ENCODE measurements around the gene RNF217. TPM values are rescaled to one million over a fixed set of nuclear protein-coding genes. Genes with fewer than 3 reads are reported as not detected.

The RNF217 gene
- total and polyA plus RNA-seq, 10 donors: 0.89 to 17.1 (median 10.0) TPM

DNA sequence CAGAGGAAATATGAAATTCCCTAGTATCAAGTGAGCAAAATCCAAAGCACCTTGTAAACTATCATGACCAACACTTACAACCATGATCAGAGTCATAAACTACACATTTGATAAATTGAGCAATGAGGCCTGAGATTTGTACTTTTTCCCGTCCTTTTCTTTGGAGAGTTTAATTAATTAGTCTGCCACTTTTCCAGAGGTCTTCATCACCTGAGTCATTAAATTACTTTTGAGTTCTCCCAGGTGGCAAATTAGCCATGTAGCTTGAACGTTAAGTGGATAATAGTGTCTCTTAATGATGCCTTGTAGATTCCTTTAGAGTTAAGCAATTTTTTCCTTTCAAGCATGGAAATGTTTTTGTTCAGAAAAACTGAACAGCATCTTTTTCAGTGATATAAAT is 75.6 kb downstream of the RNF217 start:
- Histone ChIP-seq H3K27me3 (replicated peaks in 1 of 7) (no peaks in the 10 kb centered on the region), H3K27ac (no peak overlapping the region), H3K4me3 (no peak overlapping the region), H3K36me3 (no peaks in the 10 kb centered on the region), H3K4me1 (no peaks in the 10 kb centered on the region), H3K9me3 (peaks cover 0 to 8% (median 0%) of the 10 kb centered on the region in 8 donors)
- DNase-seq: no peak
- 79 to 93% (median 87%) methylated on average over 2 of the region's 2 CpGs for WGBS, 5 donors
- TF ChIP-seq, protein P1, sequence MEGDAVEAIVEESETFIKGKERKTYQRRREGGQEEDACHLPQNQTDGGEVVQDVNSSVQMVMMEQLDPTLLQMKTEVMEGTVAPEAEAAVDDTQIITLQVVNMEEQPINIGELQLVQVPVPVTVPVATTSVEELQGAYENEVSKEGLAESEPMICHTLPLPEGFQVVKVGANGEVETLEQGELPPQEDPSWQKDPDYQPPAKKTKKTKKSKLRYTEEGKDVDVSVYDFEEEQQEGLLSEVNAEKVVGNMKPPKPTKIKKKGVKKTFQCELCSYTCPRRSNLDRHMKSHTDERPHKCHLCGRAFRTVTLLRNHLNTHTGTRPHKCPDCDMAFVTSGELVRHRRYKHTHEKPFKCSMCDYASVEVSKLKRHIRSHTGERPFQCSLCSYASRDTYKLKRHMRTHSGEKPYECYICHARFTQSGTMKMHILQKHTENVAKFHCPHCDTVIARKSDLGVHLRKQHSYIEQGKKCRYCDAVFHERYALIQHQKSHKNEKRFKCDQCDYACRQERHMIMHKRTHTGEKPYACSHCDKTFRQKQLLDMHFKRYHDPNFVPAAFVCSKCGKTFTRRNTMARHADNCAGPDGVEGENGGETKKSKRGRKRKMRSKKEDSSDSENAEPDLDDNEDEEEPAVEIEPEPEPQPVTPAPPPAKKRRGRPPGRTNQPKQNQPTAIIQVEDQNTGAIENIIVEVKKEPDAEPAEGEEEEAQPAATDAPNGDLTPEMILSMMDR (IDR thresholded peaks at IDR 0.05 in 8 of 11, conservative IDR thresholded peaks at IDR 0.05 in 3 of 11): no peak
- TF ChIP-seq POLR2A (IDR thresholded peaks at IDR 0.05): no peak
- intact Hi-C loops (cut with DNase I; ENCODE audit: low total_unique reads): no loop called here

DNA sequence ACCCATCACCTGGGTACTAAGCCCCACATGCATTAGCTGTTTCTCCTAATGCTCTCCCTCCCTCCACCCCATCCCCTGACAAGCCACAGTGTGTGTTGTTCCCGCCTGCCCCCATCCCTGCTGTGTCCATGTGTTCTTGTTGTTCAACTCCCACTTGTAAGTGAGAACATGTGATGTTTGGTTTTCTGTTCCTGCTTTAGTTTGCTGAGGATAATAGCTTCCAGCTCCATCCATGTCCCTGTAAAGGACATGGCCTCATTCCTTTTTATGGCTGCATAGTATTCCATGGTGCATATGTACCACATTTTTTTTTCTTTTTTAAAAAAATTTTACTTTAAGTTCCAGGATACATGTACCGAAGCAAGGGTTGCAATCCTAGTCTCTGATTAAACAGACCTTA is 76.7 kb downstream of the RNF217 start:
- Histone ChIP-seq H3K9me3 (peaks cover 0 to 8% (median 0%) of the 10 kb centered on the region in 8 donors), H3K27ac (no peak overlapping the region), H3K27me3 (replicated peaks in 1 of 7) (no peaks in the 10 kb centered on the region), H3K4me1 (no peaks in the 10 kb centered on the region), H3K36me3 (no peaks in the 10 kb centered on the region), H3K4me3 (no peak overlapping the region)
- TF ChIP-seq, protein P1 (IDR thresholded peaks at IDR 0.05 in 8 of 11, conservative IDR thresholded peaks at IDR 0.05 in 3 of 11): no peak
- TF ChIP-seq POLR2A (IDR thresholded peaks at IDR 0.05): no peak
- 87 to 97% (median 91%) methylated on average over 2 of the region's 2 CpGs for WGBS, 5 donors
- intact Hi-C loops (cut with DNase I; ENCODE audit: low total_unique reads): no loop called here
- DNase-seq: no peak

DNA sequence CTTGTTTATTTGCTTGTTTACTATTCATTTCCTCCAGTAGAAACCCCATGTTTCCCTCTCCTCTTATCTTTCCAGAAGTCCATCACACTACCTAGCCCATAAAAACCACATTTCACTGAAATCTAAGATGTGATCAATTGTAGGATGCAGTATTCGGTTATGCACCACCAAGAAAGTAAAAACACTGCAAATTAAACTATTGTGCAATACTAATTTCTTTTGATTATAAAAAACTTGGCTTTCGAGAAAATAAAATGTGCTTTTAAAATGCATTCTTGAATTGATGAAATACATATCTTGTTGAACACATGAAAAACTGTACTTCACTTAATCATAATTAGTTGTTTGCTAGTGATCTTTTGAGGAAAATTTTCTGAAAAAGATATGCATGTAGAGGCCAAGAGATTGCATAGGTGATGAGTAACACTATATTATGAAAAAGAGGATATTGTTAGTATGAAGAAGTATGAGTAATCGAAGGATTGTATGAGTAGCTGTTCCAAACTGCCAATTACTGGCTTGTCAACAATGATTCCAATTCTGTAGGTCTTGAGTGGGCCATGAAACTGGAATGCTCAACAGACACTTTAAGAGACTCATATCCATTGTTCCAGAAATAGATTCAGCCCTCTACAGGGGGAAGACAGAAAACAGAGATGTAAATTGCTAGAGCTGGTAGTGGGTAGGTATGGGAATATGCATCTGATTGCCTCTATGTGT is 79.7 kb downstream of the RNF217 start:
- H3K27me3 ChIP-seq (replicated peaks in 1 of 7): no peaks in the 10 kb centered on the region
- TF ChIP-seq POLR2A (IDR thresholded peaks at IDR 0.05): no peak
- TF ChIP-seq, protein P1 (IDR thresholded peaks at IDR 0.05 in 8 of 11, conservative IDR thresholded peaks at IDR 0.05 in 3 of 11): no peak
- TF ChIP-seq POLR2AphosphoS5 (IDR thresholded peaks at IDR 0.05): no peak
- H3K4me3 ChIP-seq: no peak overlapping the region
- peaks cover 0 to 18% (median 0%) of the 10 kb centered on the region in 6 donors for H3K36me3 ChIP-seq
- no peaks in the 10 kb centered on the region for H3K4me1 ChIP-seq
- intact Hi-C loops (cut with DNase I; ENCODE audit: low total_unique reads): no loop called here
- no peak for DNase-seq
- H3K9me3 ChIP-seq: no peaks in the 10 kb centered on the region
- WGBS, 5 donors: 67 to 87% (median 77%) methylated on average over 3 of the region's 3 CpGs
- H3K27ac ChIP-seq: no peak overlapping the region

DNA sequence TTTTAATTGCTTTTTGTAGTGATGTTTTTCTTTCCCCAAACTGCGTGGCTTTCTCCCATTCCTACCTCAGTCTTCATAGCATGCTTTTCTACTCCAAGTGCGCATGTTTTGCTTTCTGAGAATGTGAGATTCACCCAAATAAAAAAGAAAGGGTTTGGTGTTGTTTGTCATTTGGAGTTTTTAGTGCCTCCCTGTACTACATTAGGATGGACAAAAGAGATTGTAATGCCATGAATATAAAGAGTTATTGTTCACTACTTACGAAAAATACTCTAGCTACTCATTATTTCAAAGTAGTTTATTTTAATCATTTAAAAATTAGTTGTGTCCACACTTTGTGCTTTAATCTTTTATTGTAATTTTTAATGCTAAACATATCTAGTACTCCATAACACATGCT is 81.8 kb downstream of the RNF217 start:
- Histone ChIP-seq H3K27ac (no peak overlapping the region), H3K9me3 (no peaks in the 10 kb centered on the region), H3K27me3 (replicated peaks in 1 of 7) (no peaks in the 10 kb centered on the region), H3K4me1 (no peaks in the 10 kb centered on the region), H3K36me3 (peaks cover 0 to 18% (median 0%) of the 10 kb centered on the region in 6 donors), H3K4me3 (no peak overlapping the region)
- DNase-seq: no peak
- intact Hi-C loops (cut with DNase I; ENCODE audit: low total_unique reads): no loop called here
- 57 to 81% (median 73%) methylated on average over 3 of the region's 3 CpGs for WGBS, 5 donors
- TF ChIP-seq, protein P1 (IDR thresholded peaks at IDR 0.05 in 8 of 11, conservative IDR thresholded peaks at IDR 0.05 in 3 of 11): no peak
- TF ChIP-seq POLR2AphosphoS5 (IDR thresholded peaks at IDR 0.05): no peak
- TF ChIP-seq POLR2A (IDR thresholded peaks at IDR 0.05): no peak
